Progenitor cell of endocrine pancreas (in vitro differentiated cells): ENCODE measurements around the gene KRIT1. TPM values are rescaled to one million over a fixed set of nuclear protein-coding genes. Genes with fewer than 3 reads are reported as not detected.

Source experiments
- DNase-seq: peaks from one replicate; pipeline ENCODE4 v3.0.0; 2021; ENCODE audit warnings: low spot score; ENCODE audit not compliant: unreplicated experiment
- H3K27ac Mint-ChIP-seq: 2 replicates; pipeline ENCODE4 v1.8.0; 2021; ENCODE audit warnings: mild to moderate bottlenecking, moderate library complexity, mixed read lengths
- H3K27me3 Mint-ChIP-seq: 2 replicates; pipeline ENCODE4 v1.8.0; 2021; ENCODE audit warnings: mixed read lengths
- H3K36me3 Mint-ChIP-seq: 2 replicates; pipeline ENCODE4 v1.8.0; 2022; ENCODE audit warnings: mixed read lengths; ENCODE audit not compliant: insufficient read depth
- H3K4me1 Mint-ChIP-seq: 2 replicates; pipeline ENCODE4 v1.8.0; 2021; ENCODE audit warnings: low read depth, mixed read lengths
- H3K4me3 Mint-ChIP-seq: 2 replicates; pipeline ENCODE4 v1.8.0; 2021; ENCODE audit warnings: low read depth, mild to moderate bottlenecking, moderate library complexity, mixed read lengths
- H3K9me3 Mint-ChIP-seq: 2 replicates; pipeline ENCODE4 v1.8.0; 2021; ENCODE audit warnings: low read depth, mixed read lengths
- CTCF ChIP-seq: fragments of 200-600 bp; sonication (generic); IDR thresholded peaks from one replicate; pipeline ENCODE4 v1.5.0; 2021; ENCODE audit warnings: antibody characterized with exemption, mild to moderate bottlenecking; ENCODE audit not compliant: unreplicated experiment
- total RNA-seq: library from RNA; stranded (reverse); gene quantifications from 2 replicates; pipeline ENCODE4 v1.2.1, GENCODE V29; 2021

The KRIT1 gene
- total RNA-seq, 1 donor from 2014 or later: 49.0 TPM

GRCh38 chr7:92275327-92275726 lies 29.6 kb upstream of the KRIT1 start:
- DNase-seq: no peak
- Mint-ChIP-seq H3K4me1 (no peaks in the 10 kb centered on the region), H3K9me3 (peaks cover 3% of the 10 kb centered on the region), H3K36me3 (peaks cover 4% of the 10 kb centered on the region), H3K27ac (no peak overlapping the region), H3K4me3 (no peak overlapping the region), H3K27me3 (no peaks in the 10 kb centered on the region)
- no peak for TF ChIP-seq CTCF

- no peak for TF ChIP-seq CTCF
- peaks cover 3% of the 10 kb centered on the region for H3K36me3 Mint-ChIP-seq
- no peaks in the 10 kb centered on the region for H3K9me3 Mint-ChIP-seq
- no peaks in the 10 kb centered on the region for H3K4me1 Mint-ChIP-seq
- DNase-seq: no peak
- H3K27ac Mint-ChIP-seq: no peak overlapping the region
- H3K27me3 Mint-ChIP-seq: no peaks in the 10 kb centered on the region
- H3K4me3 Mint-ChIP-seq: no peak overlapping the region
Observed at GRCh38 chr7:92268921-92269320, 23.2 kb upstream of the KRIT1 start.

GRCh38 chr7:92266415-92267241 lies 20.9 kb upstream of the KRIT1 start:
- Mint-ChIP-seq H3K4me1 (no peaks in the 10 kb centered on the region), H3K9me3 (peaks cover 2% of the 10 kb centered on the region), H3K27me3 (no peaks in the 10 kb centered on the region), H3K27ac (no peak overlapping the region), H3K4me3 (no peak overlapping the region), H3K36me3 (peaks cover 9% of the 10 kb centered on the region)
- no peak for TF ChIP-seq CTCF
- DNase-seq: no peak

GRCh38 chr7:92260248-92260781 lies 14.6 kb upstream of the KRIT1 start:
- no peak for TF ChIP-seq CTCF
- peaks cover 16% of the 10 kb centered on the region for H3K36me3 Mint-ChIP-seq
- H3K9me3 Mint-ChIP-seq: peaks cover 4% of the 10 kb centered on the region
- H3K27me3 Mint-ChIP-seq: no peaks in the 10 kb centered on the region
- H3K4me3 Mint-ChIP-seq: no peak overlapping the region
- no peak for DNase-seq
- H3K4me1 Mint-ChIP-seq: no peaks in the 10 kb centered on the region
- H3K27ac Mint-ChIP-seq: no peak overlapping the region

- Mint-ChIP-seq H3K36me3 (peaks cover 20% of the 10 kb centered on the region), H3K4me3 (no peak overlapping the region), H3K27ac (no peak overlapping the region), H3K4me1 (no peaks in the 10 kb centered on the region), H3K27me3 (no peaks in the 10 kb centered on the region), H3K9me3 (peaks cover 9% of the 10 kb centered on the region)
- TF ChIP-seq CTCF: no peak
- DNase-seq: no peak
Observed at GRCh38 chr7:92259610-92260247, 14.0 kb upstream of the KRIT1 start.
